DOHH2 (cell line): ENCODE data around the gene TCP10L.
"Not testable (repeated sequence)": the region's sequence is repeated elsewhere in the genome, so short reads cannot be mapped to it uniquely, and the experiment has no call there.

Source experiments
- H3F3A ChIP-seq: fragments of 200-600 bp; sonication (generic), shearing (Covaris generic); 2 replicates; pipeline ENCODE4 v1.6.0; 2016; ENCODE audit warnings: antibody characterized with exemption, mild to moderate bottlenecking; ENCODE audit not compliant: control insufficient read depth, insufficient read depth
- H3K27ac ChIP-seq: fragments of 200-600 bp; sonication (generic); 2 replicates; pipeline ENCODE4 v1.5.1; 2014; ENCODE audit warnings: low read depth, mild to moderate bottlenecking, low read length, moderate library complexity
- H3K27me3 ChIP-seq: fragments of 200-600 bp; sonication (generic); 2 replicates; pipeline ENCODE4 v1.6.1; 2014; ENCODE audit warnings: mild to moderate bottlenecking, low read length, mixed read lengths; ENCODE audit not compliant: control insufficient read depth
- H3K36me3 ChIP-seq: fragments of 200-600 bp; sonication (generic); 2 replicates; pipeline ENCODE4 v1.6.1; 2014; ENCODE audit warnings: mild to moderate bottlenecking, low read length, moderate library complexity, mixed read lengths; ENCODE audit not compliant: control insufficient read depth
- H3K4me1 ChIP-seq: fragments of 200-600 bp; sonication (generic); 2 replicates; pipeline ENCODE4 v1.6.1; 2014; ENCODE audit warnings: mild to moderate bottlenecking, low read length, mixed read lengths; ENCODE audit not compliant: control insufficient read depth
- H3K4me2 ChIP-seq: fragments of 200-600 bp; sonication (generic); 2 replicates; pipeline ENCODE4 v1.6.0; 2014; ENCODE audit warnings: mild to moderate bottlenecking, low read length, moderate library complexity
- H3K4me3 ChIP-seq: fragments of 200-600 bp; sonication (generic); 2 replicates; pipeline ENCODE4 v1.5.1; 2014; ENCODE audit warnings: mild to moderate bottlenecking, low read length, mixed read lengths
- H3K79me2 ChIP-seq: fragments of 200-600 bp; sonication (generic); 2 replicates; pipeline ENCODE4 v1.6.1; 2014; ENCODE audit warnings: mild to moderate bottlenecking, low read length, mixed read lengths; ENCODE audit not compliant: control insufficient read depth
- H3K9me2 ChIP-seq: fragments of 200-600 bp; sonication (generic); replicated peaks from 2 replicates; pipeline ENCODE4 v1.6.1; 2014; ENCODE audit warnings: mild to moderate bottlenecking, low read length, mixed read lengths; ENCODE audit not compliant: control insufficient read depth
- H3K9me3 ChIP-seq: fragments of 200-600 bp; sonication (generic); 2 replicates; pipeline ENCODE4 v1.6.1; 2014; ENCODE audit warnings: antibody characterized with exemption, low read length, mixed read lengths; ENCODE audit not compliant: control insufficient read depth, insufficient read depth
- H4K20me1 ChIP-seq: fragments of 200-600 bp; sonication (generic); 2 replicates; pipeline ENCODE4 v1.6.0; 2014; ENCODE audit warnings: low read depth, mild to moderate bottlenecking, antibody characterized with exemption, low read length, moderate library complexity; ENCODE audit not compliant: control insufficient read depth, insufficient read depth
- EZH2phosphoT487 ChIP-seq: fragments of 200-600 bp; sonication (generic); IDR thresholded peaks from 2 replicates; pipeline ENCODE4 v1.6.1; 2017; ENCODE audit warnings: borderline replicate concordance, mild to moderate bottlenecking, antibody characterized with exemption, low read length, moderate library complexity, mixed read lengths
- TF ChIP-seq, protein P1 (sequence below): fragments of 200-600 bp; sonication (generic); IDR thresholded peaks from one replicate; pipeline ENCODE4 v1.5.1; 2014; ENCODE audit warnings: antibody characterized with exemption, mild to moderate bottlenecking, low read depth, low read length; ENCODE audit not compliant: poor library complexity, severe bottlenecking

TCP10L gene

DNA sequence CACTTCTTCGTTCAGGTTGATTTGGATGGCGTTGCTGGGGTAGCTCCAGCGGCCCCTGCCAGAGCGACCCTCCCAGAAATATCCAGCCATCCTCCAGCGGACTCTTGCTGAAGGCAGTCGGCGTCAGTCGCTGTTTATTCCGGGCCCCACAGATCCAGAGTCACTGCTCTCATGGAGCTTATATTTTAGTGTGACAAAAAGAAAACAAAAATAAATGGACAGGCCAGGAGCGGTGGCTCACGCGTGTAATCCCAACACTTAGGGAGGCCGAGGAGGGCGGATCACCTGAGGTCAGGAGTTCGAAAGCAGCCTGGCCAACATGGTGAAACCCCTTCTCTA, 27.6 kb upstream of the TCP10L start:
- peak overlapping the region; percentile 98 for H3K4me3 ChIP-seq
- no peaks in the 10 kb centered on the region for H3K9me3 ChIP-seq
- peak overlapping the region; percentile 85 for H3K27ac ChIP-seq
- H3K4me2 ChIP-seq = peak overlapping the region; percentile 96
- no peaks in the 10 kb centered on the region for H3K9me2 ChIP-seq
- TF ChIP-seq EZH2phosphoT487 = no peak
- TF ChIP-seq, protein P1, sequence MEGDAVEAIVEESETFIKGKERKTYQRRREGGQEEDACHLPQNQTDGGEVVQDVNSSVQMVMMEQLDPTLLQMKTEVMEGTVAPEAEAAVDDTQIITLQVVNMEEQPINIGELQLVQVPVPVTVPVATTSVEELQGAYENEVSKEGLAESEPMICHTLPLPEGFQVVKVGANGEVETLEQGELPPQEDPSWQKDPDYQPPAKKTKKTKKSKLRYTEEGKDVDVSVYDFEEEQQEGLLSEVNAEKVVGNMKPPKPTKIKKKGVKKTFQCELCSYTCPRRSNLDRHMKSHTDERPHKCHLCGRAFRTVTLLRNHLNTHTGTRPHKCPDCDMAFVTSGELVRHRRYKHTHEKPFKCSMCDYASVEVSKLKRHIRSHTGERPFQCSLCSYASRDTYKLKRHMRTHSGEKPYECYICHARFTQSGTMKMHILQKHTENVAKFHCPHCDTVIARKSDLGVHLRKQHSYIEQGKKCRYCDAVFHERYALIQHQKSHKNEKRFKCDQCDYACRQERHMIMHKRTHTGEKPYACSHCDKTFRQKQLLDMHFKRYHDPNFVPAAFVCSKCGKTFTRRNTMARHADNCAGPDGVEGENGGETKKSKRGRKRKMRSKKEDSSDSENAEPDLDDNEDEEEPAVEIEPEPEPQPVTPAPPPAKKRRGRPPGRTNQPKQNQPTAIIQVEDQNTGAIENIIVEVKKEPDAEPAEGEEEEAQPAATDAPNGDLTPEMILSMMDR = no peak
- no peaks in the 10 kb centered on the region for H3K27me3 ChIP-seq
- H3K36me3 ChIP-seq = peaks cover 29% of the 10 kb centered on the region
- peaks cover 28% of the 10 kb centered on the region for H3K79me2 ChIP-seq
- H3K4me1 ChIP-seq = peaks cover 16% of the 10 kb centered on the region
- no peaks in the 10 kb centered on the region for H4K20me1 ChIP-seq
- peaks cover 3% of the 10 kb centered on the region for H3F3A ChIP-seq

DNA sequence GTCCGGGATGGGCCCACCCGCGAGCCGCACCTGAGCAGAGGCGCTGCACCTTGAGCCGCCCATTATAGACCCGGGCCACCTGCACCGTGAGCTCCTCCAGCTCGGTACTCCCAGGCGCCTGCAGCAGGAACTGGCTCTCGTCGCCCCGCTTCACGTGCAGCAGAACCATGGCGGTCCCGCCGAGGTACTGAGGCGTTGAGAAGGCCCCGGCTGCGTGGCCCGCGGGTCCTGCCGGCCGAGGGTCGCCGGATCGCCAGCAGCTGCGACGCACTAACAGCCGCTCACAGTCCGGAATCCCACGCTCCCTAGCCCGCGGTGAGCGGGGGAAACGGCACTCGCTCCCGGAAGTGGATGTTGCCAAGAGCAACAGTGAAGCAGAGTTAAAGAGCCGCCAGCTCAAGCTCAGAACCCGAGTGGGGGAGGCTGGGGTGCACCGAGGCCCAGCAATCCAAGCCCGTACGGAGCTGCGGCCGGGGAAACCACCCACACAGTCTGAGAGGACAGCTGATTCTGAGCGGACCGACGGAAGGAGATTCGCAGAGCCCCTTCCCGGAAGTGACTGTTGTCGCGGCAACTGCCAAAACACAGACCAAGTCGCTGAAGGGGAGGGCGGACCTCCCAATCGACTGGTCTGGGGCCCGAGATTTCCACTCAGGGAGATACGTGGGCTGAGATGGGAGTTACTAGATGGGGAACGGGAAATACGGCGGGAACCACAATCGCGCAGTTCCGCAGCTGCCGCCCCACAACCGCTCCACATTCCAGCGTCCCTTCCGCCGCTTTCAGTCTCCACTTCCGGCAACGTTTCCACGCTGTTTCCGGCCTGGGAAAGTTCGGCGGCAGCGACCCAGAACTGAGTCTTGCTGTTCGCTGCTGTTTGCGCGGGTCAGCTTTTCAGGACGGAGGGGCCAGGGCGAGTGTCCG, 27.0 kb upstream of the TCP10L start, which contains the start of gene CFAP298:
Gene CFAP298 (minus strand): TSS at position 303 of the 924 bp plus-strand sequence. CDS start 134 bp downstream, at position 169.
- no peaks in the 10 kb centered on the region for H3K27me3 ChIP-seq
- no peak for TF ChIP-seq EZH2phosphoT487
- TF ChIP-seq, protein P1 = no peak
- H3K79me2 ChIP-seq = peaks cover 28% of the 10 kb centered on the region
- H3K9me2 ChIP-seq = no peaks in the 10 kb centered on the region
- peaks cover 16% of the 10 kb centered on the region for H3K4me1 ChIP-seq
- peak within 1 kb of the TSS; percentile 96 for H3K4me2 ChIP-seq
- H3F3A ChIP-seq = peaks cover 3% of the 10 kb centered on the region
- H3K9me3 ChIP-seq = no peaks in the 10 kb centered on the region
- peaks cover 35% of the 10 kb centered on the region for H3K36me3 ChIP-seq
- H3K27ac ChIP-seq = peak within 1 kb of the TSS; percentile 85
- no peaks in the 10 kb centered on the region for H4K20me1 ChIP-seq
- H3K4me3 ChIP-seq = peak within 1 kb of the TSS; percentile 98

DNA sequence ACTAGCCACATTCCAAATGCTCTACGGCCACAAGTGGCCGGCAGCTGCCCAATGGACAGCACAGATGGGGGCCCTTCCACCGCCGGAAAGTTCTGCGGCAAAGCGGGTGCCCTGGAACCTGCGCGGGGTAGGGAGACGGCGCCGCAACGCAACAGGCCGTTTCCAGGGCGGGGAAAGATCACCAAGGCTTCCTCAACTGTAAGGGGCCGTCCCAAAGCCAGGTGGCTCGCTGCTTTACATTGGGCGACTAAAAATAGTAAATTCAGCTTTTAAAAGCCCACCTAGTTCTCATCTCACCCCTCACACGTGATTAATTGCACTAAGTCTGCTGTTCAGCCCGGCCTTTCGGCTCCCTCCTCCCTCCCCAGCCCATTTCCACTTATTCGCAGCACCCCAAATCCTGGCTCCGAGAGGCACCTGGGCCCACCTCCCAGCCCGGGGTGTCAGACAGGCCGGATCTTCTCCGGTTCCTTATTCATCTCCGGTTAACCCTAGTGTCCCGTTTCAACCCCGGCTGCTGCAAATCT, 26.2 kb upstream of the TCP10L start:
- Histone ChIP-seq H3K27me3 (no peaks in the 10 kb centered on the region), H4K20me1 (no peaks in the 10 kb centered on the region), H3K9me2 (no peaks in the 10 kb centered on the region), H3K9me3 (no peaks in the 10 kb centered on the region), H3K79me2 (peaks cover 28% of the 10 kb centered on the region), H3K36me3 (peaks cover 42% of the 10 kb centered on the region), H3K27ac (peak overlapping the region; percentile 85), H3K4me2 (peak overlapping the region; percentile 96), H3K4me1 (peaks cover 16% of the 10 kb centered on the region), H3F3A (peaks cover 3% of the 10 kb centered on the region), H3K4me3 (peak overlapping the region; percentile 98)
- TF ChIP-seq, protein P1 = no peak
- TF ChIP-seq EZH2phosphoT487 = no peak

DNA sequence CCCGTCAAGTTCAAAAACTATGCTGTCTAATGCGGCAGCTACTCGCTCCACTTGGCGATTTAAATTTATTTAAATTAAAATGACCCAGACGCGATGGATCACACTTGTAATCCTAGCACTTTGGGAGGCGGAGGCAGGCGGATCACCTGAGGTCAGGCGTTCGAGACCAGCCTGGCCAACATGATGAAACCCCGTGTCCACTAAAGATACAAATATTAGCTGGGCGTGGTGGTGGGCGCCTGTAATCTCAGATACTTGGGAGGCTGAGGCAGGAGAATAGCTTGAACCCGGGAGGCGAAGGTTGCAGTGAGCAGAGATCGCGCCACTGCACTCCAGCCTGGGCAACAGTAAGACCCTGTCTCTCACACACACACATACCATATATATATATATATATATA, 25.6 kb upstream of the TCP10L start:
- Histone ChIP-seq H3K4me1 (peaks cover 16% of the 10 kb centered on the region), H3K36me3 (peaks cover 48% of the 10 kb centered on the region), H3K4me3 (peak overlapping the region; percentile 98), H3K79me2 (peaks cover 28% of the 10 kb centered on the region), H3K4me2 (peak overlapping the region; percentile 56)
- not testable (repeated sequence) for H3K27me3 ChIP-seq, H3K9me3 ChIP-seq, H3K9me2 ChIP-seq, H4K20me1 ChIP-seq, H3K27ac ChIP-seq, H3F3A ChIP-seq
